SK-N-SH treated with all-trans-retinoic acid at 6 μM for 48 hours (cell line): ENCODE data around the gene BLMH.

Experiments
- ATAC-seq: fragments of 200-7000 bp; cut with Tn5 transposase; 3 replicates; pipeline ENCODE4 v1.9.1; 2020; ENCODE audit warnings: mild to moderate bottlenecking, moderate library complexity
- ARNTL ChIP-seq: fragments of 450-650 bp; formaldehyde crosslinking; IDR thresholded peaks from 2 replicates; pipeline ENCODE4 v1.5.0; 2020; ENCODE audit warnings: low read depth, mild to moderate bottlenecking, moderate library complexity, borderline replicate concordance
- BACH2 ChIP-seq: fragments of 250-450 bp; sonication (Bioruptor Pico); IDR thresholded peaks from 2 replicates; pipeline ENCODE4 v1.9.0; 2021; ENCODE audit warnings: mild to moderate bottlenecking, borderline replicate concordance
- CSDC2 ChIP-seq: fragments of 250-450 bp; sonication (Bioruptor Pico); IDR thresholded peaks from 2 replicates; pipeline ENCODE4 v1.5.0; 2020; ENCODE audit warnings: mild to moderate bottlenecking, moderate library complexity
- ESRRG ChIP-seq: fragments of 250-450 bp; sonication (Bioruptor Pico); IDR thresholded peaks from 2 replicates; pipeline ENCODE4 v1.6.1; 2021; ENCODE audit warnings: mild to moderate bottlenecking
- GLIS3 ChIP-seq: fragments of 250-450 bp; sonication (Bioruptor Pico); IDR thresholded peaks from 2 replicates; pipeline ENCODE4 v1.5.0; 2020; ENCODE audit warnings: mild to moderate bottlenecking, moderate library complexity
- ISL1 ChIP-seq: fragments of 250-450 bp; sonication (Bioruptor Pico); IDR thresholded peaks from 2 replicates; pipeline ENCODE4 v2.1.2; 2022; ENCODE audit warnings: mild to moderate bottlenecking, moderate library complexity
- OSR1 ChIP-seq: fragments of 250-450 bp; sonication (Bioruptor Pico); IDR thresholded peaks from 2 replicates; pipeline ENCODE4 v1.8.0; 2022; ENCODE audit warnings: moderate library complexity, mild to moderate bottlenecking, inconsistent platforms
- PPARA ChIP-seq: fragments of 250-450 bp; sonication (Bioruptor Pico); IDR thresholded peaks from 2 replicates; pipeline ENCODE4 v1.5.0; 2020; ENCODE audit warnings: mild to moderate bottlenecking, borderline replicate concordance
- RARB ChIP-seq: fragments of 250-450 bp; sonication (Bioruptor Pico); IDR thresholded peaks from 2 replicates; pipeline ENCODE4 v1.8.0; 2021; ENCODE audit warnings: mild to moderate bottlenecking, moderate library complexity
- SNAI2 ChIP-seq: fragments of 250-450 bp; sonication (Bioruptor Pico); IDR thresholded peaks from 2 replicates; pipeline ENCODE4 v1.5.0; 2020; ENCODE audit warnings: mild to moderate bottlenecking, moderate library complexity
- TCF4 ChIP-seq: fragments of 250-450 bp; sonication (Bioruptor Pico); IDR thresholded peaks from 2 replicates; pipeline ENCODE4 v1.8.0; 2021; ENCODE audit warnings: mild to moderate bottlenecking, moderate library complexity, borderline replicate concordance
- TOX ChIP-seq: fragments of 250-450 bp; sonication (Bioruptor Pico); IDR thresholded peaks from 2 replicates; pipeline ENCODE4 v1.8.0; 2021; ENCODE audit warnings: mild to moderate bottlenecking, moderate library complexity, borderline replicate concordance
- ZC3H10 ChIP-seq: fragments of 250-450 bp; sonication (Bioruptor Pico); IDR thresholded peaks from 2 replicates; pipeline ENCODE4 v1.5.1; 2021; ENCODE audit warnings: mild to moderate bottlenecking, moderate library complexity
- ZFP3 ChIP-seq: fragments of 250-450 bp; sonication (Bioruptor Pico); IDR thresholded peaks from 2 replicates; pipeline ENCODE4 v1.5.0; 2020; ENCODE audit warnings: mild to moderate bottlenecking, moderate library complexity
- ZFP30 ChIP-seq: fragments of 450-650 bp; formaldehyde crosslinking; IDR thresholded peaks from 2 replicates; pipeline ENCODE4 v1.5.0; 2022; ENCODE audit warnings: mild to moderate bottlenecking, moderate library complexity
- ZNF565 ChIP-seq: fragments of 450-650 bp; formaldehyde crosslinking; conservative IDR thresholded peaks from 2 replicates; pipeline ENCODE4 v1.5.0; 2020; ENCODE audit warnings: low read depth, mild to moderate bottlenecking, moderate library complexity
- ZNF70 ChIP-seq: fragments of 450-650 bp; formaldehyde crosslinking; IDR thresholded peaks from 2 replicates; pipeline ENCODE4 v1.5.0; 2020; ENCODE audit warnings: mild to moderate bottlenecking, moderate library complexity
- ZNF8 ChIP-seq: fragments of 450-650 bp; formaldehyde crosslinking; IDR thresholded peaks from 2 replicates; pipeline ENCODE4 v1.5.0; 2020; ENCODE audit warnings: mild to moderate bottlenecking, moderate library complexity
- TF ChIP-seq, protein P1 (sequence below): fragments of 250-450 bp; sonication (Bioruptor Pico); IDR thresholded peaks from 2 replicates; pipeline ENCODE4 v1.5.0; 2020; ENCODE audit warnings: mild to moderate bottlenecking, moderate library complexity
- TF ChIP-seq, protein P2 (sequence below): fragments of 250-450 bp; sonication (Bioruptor Pico); IDR thresholded peaks from 2 replicates; pipeline ENCODE4 v1.8.0; 2020; ENCODE audit warnings: mild to moderate bottlenecking, moderate library complexity, borderline replicate concordance
- TF ChIP-seq, protein P3 (sequence below): fragments of 250-450 bp; sonication (Bioruptor Pico); IDR thresholded peaks from 2 replicates; pipeline ENCODE4 v1.5.1; 2021; ENCODE audit warnings: mild to moderate bottlenecking, moderate library complexity
- TF ChIP-seq, protein P4 (sequence below): fragments of 250-450 bp; sonication (Bioruptor Pico); IDR thresholded peaks from 2 replicates; pipeline ENCODE4 v1.8.0; 2021; ENCODE audit warnings: low read depth, mild to moderate bottlenecking, moderate library complexity, borderline replicate concordance

The BLMH gene

DNA sequence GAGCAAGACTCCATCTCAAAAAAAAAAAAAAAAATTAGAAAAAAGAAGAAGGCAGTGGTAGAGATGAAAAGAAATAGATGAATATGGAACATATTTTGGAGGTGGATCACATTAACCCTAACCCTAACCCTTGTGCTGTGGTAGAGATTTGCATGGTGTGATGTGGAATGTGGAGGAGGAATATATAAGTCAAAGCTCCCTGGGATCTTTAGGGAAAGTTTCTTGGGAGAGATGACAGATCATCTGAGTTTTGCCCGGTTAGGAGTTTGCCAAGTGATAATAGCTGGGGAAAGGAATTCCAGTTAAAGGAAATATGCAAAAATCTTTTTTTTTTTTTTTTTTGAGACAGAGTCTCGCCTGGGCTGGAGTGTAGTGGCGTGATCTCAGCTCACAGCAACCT, 13.0 kb upstream of the BLMH start:
- ATAC-seq = no peak

DNA sequence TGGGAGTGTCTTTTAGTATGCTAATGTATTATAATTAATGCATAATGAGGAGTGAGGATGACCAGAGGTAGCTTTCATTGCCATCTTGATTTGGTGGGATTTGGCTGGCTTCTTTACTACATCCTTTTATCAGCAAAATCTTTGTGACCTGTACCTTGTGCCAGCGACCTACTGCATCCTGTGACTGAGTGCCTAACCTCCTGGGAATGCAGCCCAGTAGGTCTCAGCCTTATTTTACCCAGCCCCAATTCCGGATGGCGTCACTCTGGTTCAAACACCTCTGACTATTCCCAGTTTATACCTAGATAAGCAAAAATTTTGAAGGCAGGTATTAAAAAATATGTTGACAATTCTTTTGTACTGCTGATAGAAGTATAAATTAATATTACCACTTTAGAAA, 10.5 kb upstream of the BLMH start:
- ATAC-seq = no peak

More for the DNA sequence above, 13.0 kb upstream of the BLMH start:
- no peak for TF ChIP-seq ISL1 (CRISPR knock-in tag)
- no peak for TF ChIP-seq ZFP3
- TF ChIP-seq ZNF565 (CRISPR knock-in tag) = no peak
- no peak for TF ChIP-seq GLIS3
- TF ChIP-seq SNAI2 = no peak
- TF ChIP-seq ARNTL (CRISPR knock-in tag) = no peak
- no peak for TF ChIP-seq CSDC2
- TF ChIP-seq ZC3H10 (CRISPR knock-in tag) = no peak
- no peak for TF ChIP-seq BACH2
- no peak for TF ChIP-seq ZFP30
- TF ChIP-seq ESRRG (CRISPR knock-in tag) = no peak
- TF ChIP-seq TCF4 = no peak
- TF ChIP-seq PPARA (CRISPR knock-in tag) = no peak
- TF ChIP-seq ZNF8 (CRISPR knock-in tag) = no peak
- TF ChIP-seq TOX (CRISPR knock-in tag) = no peak
- TF ChIP-seq, all 23 proteins: peak for 0

DNA sequence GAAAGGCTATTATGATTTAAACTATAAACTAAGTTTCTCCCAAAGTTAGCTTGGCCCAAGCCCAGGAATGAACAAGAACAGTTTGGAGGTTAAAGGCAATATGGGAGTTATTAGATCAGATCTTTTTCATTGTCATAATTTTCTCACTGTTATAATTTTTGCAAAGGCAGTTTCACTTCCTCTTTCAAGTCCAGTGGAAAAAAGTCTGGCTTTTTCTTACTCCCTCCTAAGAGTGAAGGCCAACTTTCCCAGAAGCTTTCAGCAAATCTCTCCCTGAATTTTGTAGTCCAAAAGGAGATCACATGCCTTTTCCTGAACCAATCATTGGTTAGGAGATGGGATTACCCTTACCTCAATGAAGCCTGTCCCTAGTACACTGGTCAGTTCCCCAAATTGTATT, 9.1 kb upstream of the BLMH start:
- TF ChIP-seq OSR1 (CRISPR knock-in tag) = no peak
- TF ChIP-seq ZNF70 = no peak
- TF ChIP-seq ZC3H10 (CRISPR knock-in tag) = no peak
- no peak for TF ChIP-seq BACH2
- no peak for TF ChIP-seq RARB (CRISPR knock-in tag)
- TF ChIP-seq ESRRG (CRISPR knock-in tag) = no peak
- TF ChIP-seq, protein P1, sequence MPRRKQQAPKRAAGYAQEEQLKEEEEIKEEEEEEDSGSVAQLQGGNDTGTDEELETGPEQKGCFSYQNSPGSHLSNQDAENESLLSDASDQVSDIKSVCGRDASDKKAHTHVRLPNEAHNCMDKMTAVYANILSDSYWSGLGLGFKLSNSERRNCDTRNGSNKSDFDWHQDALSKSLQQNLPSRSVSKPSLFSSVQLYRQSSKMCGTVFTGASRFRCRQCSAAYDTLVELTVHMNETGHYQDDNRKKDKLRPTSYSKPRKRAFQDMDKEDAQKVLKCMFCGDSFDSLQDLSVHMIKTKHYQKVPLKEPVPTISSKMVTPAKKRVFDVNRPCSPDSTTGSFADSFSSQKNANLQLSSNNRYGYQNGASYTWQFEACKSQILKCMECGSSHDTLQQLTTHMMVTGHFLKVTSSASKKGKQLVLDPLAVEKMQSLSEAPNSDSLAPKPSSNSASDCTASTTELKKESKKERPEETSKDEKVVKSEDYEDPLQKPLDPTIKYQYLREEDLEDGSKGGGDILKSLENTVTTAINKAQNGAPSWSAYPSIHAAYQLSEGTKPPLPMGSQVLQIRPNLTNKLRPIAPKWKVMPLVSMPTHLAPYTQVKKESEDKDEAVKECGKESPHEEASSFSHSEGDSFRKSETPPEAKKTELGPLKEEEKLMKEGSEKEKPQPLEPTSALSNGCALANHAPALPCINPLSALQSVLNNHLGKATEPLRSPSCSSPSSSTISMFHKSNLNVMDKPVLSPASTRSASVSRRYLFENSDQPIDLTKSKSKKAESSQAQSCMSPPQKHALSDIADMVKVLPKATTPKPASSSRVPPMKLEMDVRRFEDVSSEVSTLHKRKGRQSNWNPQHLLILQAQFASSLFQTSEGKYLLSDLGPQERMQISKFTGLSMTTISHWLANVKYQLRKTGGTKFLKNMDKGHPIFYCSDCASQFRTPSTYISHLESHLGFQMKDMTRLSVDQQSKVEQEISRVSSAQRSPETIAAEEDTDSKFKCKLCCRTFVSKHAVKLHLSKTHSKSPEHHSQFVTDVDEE (CRISPR knock-in tag) = no peak
- TF ChIP-seq, protein P2, sequence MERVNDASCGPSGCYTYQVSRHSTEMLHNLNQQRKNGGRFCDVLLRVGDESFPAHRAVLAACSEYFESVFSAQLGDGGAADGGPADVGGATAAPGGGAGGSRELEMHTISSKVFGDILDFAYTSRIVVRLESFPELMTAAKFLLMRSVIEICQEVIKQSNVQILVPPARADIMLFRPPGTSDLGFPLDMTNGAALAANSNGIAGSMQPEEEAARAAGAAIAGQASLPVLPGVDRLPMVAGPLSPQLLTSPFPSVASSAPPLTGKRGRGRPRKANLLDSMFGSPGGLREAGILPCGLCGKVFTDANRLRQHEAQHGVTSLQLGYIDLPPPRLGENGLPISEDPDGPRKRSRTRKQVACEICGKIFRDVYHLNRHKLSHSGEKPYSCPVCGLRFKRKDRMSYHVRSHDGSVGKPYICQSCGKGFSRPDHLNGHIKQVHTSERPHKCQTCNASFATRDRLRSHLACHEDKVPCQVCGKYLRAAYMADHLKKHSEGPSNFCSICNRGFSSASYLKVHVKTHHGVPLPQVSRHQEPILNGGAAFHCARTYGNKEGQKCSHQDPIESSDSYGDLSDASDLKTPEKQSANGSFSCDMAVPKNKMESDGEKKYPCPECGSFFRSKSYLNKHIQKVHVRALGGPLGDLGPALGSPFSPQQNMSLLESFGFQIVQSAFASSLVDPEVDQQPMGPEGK (CRISPR knock-in tag) = no peak
- TF ChIP-seq, protein P3, sequence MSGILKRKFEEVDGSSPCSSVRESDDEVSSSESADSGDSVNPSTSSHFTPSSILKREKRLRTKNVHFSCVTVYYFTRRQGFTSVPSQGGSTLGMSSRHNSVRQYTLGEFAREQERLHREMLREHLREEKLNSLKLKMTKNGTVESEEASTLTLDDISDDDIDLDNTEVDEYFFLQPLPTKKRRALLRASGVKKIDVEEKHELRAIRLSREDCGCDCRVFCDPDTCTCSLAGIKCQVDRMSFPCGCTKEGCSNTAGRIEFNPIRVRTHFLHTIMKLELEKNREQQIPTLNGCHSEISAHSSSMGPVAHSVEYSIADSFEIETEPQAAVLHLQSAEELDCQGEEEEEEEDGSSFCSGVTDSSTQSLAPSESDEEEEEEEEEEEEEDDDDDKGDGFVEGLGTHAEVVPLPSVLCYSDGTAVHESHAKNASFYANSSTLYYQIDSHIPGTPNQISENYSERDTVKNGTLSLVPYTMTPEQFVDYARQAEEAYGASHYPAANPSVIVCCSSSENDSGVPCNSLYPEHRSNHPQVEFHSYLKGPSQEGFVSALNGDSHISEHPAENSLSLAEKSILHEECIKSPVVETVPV (CRISPR knock-in tag) = no peak
- TF ChIP-seq ZFP3 = no peak
- TF ChIP-seq GLIS3 = no peak
- no peak for TF ChIP-seq ISL1 (CRISPR knock-in tag)
- no peak for TF ChIP-seq SNAI2
- no peak for TF ChIP-seq ZNF565 (CRISPR knock-in tag)
- TF ChIP-seq TCF4 = no peak
- TF ChIP-seq ZFP30 = no peak
- TF ChIP-seq TOX (CRISPR knock-in tag) = no peak
- TF ChIP-seq ARNTL (CRISPR knock-in tag) = no peak
- no peak for TF ChIP-seq ZNF8 (CRISPR knock-in tag)
- TF ChIP-seq, protein P4, sequence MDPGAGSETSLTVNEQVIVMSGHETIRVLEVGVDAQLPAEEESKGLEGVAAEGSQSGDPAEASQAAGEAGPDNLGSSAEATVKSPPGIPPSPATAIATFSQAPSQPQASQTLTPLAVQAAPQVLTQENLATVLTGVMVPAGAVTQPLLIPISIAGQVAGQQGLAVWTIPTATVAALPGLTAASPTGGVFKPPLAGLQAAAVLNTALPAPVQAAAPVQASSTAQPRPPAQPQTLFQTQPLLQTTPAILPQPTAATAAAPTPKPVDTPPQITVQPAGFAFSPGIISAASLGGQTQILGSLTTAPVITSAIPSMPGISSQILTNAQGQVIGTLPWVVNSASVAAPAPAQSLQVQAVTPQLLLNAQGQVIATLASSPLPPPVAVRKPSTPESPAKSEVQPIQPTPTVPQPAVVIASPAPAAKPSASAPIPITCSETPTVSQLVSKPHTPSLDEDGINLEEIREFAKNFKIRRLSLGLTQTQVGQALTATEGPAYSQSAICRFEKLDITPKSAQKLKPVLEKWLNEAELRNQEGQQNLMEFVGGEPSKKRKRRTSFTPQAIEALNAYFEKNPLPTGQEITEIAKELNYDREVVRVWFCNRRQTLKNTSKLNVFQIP = no peak
- TF ChIP-seq, all 23 proteins: peak for 0
- ATAC-seq = no peak

More for the DNA sequence above, 10.5 kb upstream of the BLMH start:
- no peak for TF ChIP-seq SNAI2
- TF ChIP-seq, protein P3 (CRISPR knock-in tag) = no peak
- no peak for TF ChIP-seq PPARA (CRISPR knock-in tag)
- TF ChIP-seq ZNF565 (CRISPR knock-in tag) = no peak
- no peak for TF ChIP-seq TCF4
- TF ChIP-seq CSDC2 = no peak
- no peak for TF ChIP-seq ZNF70
- TF ChIP-seq, protein P1 (CRISPR knock-in tag) = no peak
- TF ChIP-seq TOX (CRISPR knock-in tag) = no peak
- TF ChIP-seq, all 23 proteins: peak for 0
